HG02610 (cell line): ENCODE results near the gene TBX21.

Experiments
- ATAC-seq: cut with Tn5 transposase; IDR thresholded peaks from one replicate; pipeline ENCODE4 v1.9.1; 2021; ENCODE audit warnings: mild to moderate bottlenecking, moderate library complexity; ENCODE audit not compliant: unreplicated experiment

The TBX21 gene, protein sequence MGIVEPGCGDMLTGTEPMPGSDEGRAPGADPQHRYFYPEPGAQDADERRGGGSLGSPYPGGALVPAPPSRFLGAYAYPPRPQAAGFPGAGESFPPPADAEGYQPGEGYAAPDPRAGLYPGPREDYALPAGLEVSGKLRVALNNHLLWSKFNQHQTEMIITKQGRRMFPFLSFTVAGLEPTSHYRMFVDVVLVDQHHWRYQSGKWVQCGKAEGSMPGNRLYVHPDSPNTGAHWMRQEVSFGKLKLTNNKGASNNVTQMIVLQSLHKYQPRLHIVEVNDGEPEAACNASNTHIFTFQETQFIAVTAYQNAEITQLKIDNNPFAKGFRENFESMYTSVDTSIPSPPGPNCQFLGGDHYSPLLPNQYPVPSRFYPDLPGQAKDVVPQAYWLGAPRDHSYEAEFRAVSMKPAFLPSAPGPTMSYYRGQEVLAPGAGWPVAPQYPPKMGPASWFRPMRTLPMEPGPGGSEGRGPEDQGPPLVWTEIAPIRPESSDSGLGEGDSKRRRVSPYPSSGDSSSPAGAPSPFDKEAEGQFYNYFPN

DNA sequence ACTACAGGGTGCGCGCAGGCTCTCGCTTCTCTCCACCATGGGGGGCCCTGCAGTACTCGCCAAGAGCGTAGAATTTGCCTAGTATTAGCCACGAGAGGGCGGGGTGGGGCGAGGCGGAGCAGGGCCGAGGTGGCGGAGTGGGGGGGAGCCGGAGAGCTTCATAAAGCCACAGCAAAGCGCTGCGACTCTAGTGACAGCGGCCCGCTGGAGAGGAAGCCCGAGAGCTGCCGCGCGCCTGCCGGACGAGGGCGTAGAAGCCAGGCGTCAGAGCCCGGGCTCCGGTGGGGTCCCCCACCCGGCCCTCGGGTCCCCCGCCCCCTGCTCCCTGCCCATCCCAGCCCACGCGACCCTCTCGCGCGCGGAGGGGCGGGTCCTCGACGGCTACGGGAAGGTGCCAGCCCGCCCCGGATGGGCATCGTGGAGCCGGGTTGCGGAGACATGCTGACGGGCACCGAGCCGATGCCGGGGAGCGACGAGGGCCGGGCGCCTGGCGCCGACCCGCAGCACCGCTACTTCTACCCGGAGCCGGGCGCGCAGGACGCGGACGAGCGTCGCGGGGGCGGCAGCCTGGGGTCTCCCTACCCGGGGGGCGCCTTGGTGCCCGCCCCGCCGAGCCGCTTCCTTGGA is at the start of gene TBX21:
TSS of gene TBX21 (plus strand) at position 190 of the 627 bp plus-strand sequence. CDS start at position 409, 219 bp downstream.
- ATAC-seq = peak; percentile 61

DNA sequence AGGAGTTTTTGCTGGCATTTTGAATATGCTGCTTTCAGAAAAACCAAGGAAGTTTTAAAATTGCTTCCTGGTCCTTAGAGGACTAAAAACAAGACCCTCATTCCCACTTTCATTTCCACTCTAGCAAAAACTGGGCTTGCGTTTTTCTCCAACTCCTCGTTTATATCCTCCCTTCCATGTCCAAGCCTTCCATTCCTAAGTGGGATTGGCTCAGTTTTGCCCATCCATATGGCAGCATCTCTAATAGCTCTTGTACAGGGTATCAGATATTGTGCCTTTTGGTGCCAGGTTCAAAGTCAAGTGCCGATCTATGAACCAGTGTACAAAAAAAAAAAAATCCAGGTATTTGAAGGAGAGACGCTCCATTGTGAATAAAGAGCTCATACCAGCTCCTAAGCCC is 49.0 kb upstream of the TBX21 start:
- ATAC-seq = no peak

DNA sequence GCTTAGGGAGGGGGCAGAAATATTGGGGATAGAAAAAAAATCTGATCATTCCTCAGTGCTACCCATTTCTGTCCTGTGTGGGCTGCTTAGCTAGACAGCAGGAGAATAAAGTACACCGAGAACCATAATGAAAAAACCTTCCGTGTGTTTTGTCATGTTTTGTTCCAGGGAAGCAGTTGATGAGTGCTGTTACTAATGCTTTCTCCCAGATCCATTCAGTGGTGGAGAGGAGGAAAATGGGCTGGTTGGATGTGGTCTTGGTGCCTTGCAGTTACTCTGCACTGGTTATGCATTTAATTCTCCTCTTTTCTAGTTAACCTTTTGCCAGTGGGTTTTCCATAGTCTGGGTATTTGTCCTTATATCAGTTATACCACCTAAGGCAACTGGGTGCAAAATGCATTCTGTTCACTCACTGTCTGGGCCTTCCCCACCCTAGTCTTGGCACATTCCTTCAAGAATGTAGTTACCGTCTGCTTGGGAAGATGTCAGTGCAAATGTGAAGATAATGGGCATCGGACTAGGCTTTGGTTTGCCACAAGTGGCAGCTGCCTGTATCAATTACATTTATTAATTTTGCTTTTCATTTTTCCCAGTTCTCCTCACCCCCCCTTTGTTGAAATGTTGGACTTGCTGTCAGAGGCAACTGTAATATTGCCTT is 48.4 kb upstream of the TBX21 start:
- ATAC-seq = no peak

DNA sequence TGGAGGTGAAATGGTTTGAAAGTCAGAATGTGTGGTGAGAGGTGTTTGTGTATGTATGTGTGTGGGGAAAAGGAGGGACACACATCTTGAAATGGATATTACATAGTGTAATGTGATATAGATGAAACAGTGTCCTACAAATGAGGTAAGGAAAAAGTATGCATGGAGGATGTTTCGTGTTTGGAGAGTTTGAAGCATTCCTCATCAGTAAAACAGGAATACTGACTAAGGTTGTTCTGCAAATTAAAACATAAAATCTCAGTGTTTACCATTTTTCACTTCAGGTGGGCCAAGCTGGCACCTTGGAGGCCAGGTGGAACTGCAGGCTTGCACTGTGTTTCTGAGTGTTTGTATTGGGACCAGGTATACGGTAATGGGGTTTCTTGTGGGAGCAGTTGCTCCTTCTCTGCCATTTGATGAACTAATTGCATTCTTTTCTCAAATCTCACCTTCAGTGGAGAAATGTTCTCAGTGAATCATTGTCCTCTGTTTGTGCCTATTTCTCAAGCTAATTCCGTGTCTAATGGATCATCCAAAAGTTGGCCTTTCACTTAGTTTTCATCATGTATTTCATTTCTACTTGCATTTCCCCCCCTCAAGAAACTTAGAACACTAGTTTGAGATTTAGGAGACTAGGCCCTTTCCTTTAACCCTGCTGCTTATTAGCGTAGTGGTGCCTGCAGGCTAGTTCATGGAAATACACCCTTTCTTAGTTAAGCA is 47.3 kb upstream of the TBX21 start:
- ATAC-seq = no peak

DNA sequence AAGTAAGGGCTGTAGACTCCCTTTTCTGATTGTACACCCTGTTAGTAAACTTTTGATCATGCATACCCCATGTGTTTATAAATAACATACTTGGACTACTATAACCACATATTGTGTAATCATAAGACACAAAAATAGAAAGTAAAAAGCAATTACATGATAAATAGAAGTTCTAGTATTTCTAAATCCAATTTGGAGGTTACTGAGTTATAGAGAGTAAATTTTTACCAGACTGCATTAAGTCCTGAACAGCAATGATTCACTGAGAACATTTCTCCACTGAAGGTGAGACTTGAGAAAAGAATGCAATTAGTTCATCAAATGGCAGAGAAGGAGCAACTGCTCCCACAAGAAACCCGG is 46.8 kb upstream of the TBX21 start:
- ATAC-seq = no peak

DNA sequence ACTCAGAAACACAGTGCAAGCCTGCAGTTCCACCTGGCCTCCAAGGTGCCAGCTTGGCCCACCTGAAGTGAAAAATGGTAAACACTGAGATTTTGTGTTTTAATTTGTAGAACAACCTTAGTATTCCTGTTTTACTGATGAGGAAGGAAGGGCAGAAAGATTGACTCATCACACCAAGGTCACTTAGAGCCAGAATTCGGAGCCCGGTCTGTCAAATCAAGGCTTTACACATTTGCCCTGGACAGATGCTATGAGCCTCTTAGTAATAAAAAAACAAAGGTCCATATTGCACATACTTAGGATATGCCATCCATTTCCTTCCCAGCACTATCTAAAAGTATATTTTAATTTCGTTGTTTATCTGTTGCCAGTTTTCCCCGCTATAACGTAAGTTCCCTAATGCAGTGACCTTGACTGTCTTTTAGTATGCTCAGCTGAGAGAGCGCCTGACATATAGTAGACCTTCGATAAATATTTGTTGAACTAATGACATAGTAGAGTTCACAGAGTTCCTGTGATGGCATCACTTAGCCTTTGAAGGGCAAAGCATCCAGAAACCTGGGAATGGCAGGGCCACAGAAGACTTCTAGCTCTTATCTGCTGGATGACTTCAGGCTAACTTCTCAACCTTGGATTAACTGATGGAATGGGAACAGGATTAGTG is 46.2 kb upstream of the TBX21 start:
- no peak for ATAC-seq

DNA sequence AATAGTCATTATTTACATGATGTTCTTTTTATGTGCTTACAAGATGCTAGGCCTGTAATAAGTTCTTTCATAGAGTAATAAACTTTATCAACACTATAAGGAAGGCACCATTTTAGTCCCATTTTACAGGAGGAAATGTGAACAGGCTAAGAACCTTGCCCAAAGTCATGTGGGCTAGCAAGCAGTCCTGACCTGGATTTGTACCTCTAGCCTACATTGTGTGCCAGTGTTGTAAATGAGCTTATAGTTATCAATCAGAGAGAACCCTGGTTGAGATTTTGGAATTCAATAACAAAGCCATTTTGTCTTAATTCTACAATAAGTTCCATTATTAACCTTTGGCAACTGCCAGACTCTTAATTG is 45.7 kb upstream of the TBX21 start:
- ATAC-seq = no peak

DNA sequence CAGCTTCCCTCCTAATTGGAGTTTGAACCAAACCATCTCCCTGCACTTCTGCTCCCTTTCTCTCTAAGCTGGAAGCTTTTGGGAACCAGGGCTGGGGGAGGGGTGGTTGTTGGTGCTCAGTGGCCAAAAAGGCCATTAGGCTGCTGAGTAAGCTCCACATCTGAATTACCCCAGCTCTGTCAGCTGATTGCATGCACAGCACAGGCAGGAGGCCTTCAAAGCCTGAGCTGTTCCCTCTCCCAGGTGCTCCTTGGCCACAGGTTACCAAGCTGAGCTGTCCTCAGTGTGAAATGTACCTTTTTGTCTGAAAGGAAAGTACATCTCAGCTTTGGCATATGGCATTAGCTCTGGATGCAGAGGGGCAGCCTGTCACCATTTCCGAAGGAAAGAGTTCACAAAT is 45.3 kb upstream of the TBX21 start:
- no peak for ATAC-seq

DNA sequence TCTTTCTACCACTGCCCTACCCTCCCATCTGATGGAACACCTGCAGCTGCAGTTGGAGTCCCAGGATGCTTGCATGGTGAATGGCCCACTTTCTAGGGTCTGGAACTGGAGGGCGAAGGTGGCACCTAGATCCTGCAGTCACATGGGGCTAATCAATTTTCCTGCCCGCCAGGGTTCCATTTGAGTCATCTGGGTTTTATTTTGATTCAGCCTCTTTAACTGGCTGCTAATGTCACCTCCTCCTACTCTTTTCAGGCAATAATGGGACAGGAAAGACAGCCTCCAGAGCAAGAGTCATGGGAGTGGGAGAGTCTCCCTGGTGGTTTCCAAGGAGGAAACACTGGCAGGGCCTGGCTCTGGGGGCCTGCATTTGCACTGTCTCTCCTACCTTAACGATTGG is 42.9 kb upstream of the TBX21 start:
- no peak for ATAC-seq

DNA sequence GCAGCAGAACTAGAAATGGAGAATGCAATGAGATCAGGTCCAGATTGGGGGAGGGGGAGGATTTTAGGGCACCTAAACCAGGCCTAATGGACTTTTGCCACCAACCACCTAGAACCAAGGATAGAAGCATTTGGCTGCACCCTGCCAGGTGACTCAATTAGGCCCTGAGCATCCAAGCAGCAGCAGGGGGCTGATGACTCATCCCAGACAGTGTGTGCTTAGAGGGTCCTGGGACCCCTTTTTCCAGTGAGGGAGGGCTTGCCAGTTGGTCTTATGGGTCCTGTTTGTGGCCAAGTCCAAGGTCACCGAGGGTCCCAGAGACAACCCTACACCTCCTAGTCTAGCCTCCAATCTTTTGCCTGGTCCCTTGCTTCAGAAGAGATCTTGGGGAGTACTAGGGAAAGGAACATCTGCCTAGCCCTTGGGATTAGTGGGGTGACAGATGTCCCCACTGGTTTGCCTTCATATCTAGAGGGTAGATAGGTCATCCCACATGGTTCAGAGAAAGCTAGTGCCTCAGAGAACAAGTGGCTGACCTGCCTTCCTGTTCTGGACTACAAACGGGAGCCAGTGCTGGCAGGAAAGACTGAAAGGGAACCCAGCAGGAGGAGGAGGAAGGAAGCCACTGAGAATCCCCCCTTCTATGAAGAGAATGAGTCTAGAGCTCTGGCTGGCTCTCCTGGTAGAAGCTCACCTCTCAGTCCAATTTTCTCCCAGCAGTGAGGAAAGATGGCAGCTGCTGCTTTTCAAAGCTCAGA is 40.7 kb upstream of the TBX21 start:
- no peak for ATAC-seq

DNA sequence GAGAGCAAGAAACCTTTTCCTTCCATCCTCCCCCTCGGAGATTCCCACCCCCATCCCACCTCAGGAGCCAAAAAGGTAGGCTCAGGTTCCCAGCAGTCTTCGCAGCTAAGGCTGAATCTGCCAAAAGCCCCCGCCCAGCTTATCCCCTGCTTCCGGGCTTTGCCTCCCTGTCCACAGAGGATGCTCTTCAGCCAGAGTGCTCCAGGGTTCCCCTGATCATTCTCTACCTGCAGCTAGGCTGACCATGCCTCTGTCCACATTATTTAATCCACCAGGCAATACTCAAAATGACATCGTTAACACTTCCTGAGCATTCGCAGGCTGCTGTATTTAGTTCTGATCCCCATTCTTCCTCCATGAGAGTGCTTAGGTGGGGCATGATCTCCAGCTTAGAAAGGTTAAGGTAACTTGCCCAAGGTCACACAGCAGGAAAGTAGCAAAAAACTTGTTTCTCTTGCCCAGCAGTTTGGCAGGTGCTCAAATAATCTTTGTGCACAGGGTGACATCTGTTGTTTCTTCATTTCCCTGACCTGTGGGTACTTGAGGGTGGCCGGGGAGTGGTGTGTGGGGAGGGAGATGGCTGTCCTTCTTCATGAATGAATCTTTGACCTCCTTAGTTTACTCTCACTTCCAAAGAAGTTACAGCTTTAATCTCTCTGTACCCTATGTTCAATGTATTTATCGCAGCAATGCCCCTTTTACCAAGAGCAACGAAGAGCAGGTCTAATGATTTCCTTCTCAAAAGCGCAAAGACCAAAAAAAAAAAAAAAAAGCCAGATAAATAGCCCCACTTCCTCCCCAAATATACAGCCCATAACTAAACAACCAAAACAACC is 39.9 kb upstream of the TBX21 start:
- ATAC-seq = no peak

DNA sequence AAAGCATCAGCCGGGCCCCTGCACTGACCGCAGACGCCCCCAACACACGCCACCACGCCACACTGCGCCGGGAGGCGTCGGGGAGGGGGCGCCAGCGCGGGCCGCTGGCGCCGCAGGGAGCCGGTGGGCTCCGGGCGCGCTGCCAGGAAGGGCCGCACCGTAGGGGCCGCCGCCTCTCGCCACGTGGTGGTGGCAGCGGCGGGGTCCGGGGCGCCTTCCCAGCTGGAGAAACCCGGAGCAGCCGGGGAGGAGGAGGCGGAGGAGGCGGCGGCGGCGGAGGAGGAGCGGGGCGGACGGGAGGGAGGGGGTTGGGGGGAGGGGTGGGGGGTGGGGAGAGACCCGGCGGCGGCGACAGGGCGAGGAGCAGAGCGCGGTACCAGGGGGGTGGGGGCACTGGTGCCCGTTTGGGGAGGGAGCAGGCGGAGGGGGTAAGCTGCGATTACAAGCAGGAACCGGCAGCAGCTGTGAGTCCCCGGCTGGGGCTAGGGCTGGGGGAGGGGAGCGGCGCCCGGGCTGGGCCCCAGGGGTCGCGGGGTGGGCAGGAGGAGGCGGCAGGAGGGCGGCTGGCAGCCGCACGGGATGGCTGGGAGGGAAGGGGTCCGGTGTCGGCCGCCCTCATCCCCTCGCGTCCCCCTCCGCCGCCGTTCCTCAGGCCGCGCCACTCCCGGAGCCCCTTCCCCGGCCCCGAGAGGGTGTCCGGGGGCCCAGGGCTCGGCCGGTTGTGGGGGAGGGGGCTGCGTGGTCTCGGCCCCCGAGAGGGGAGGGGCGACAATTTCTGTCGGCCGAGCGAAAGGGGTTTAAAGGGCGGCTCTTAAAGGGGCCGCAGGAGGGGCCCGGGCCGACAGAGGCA is 39.1 kb upstream of the TBX21 start, which contains the start of gene TBKBP1:
TSS of gene TBKBP1 (plus strand) at position 431 of the 850 bp plus-strand sequence. CDS start 1,952 bp downstream, outside the sequence.
- ATAC-seq = no peak

DNA sequence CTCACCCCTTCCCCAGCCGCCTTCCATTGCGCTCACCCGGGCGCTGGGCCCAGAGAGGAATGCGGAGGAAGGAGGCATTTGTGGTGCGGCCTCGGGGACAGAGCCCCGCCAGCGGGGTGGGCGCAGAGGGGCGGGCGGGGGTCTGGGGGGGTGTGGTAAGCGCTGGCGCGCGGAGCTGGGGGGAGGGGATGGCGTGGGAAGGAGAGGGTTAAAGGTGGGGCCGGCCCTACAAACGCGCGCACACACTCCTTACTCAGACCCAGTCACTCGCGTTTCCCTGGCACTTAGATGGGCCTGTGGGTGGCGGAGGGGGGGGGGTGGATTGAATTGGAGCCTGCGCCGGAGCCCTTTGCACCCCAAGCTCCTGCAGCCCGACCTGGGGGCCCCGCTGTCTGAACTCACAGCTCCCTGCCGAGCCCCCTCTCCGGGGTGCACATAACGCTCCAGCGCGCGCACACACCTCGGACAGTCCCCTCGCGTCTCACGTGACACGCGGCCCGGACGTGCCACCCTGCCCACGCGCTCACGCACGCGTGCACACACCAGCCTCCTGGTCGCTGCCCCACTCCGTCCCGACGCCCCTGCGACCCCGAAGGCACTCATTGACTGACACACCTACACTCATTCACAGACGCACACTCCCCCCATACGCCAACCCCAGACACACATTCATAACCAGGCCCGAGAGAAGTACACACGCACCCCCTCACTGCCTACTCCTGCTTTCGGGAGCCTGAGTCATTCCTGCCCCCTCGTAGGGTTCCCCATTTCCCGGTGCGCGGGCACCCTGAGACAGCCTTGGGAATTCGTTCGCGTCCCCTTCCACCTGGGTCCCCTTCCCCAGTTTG is 38.2 kb upstream of the TBX21 start:
- no peak for ATAC-seq

DNA sequence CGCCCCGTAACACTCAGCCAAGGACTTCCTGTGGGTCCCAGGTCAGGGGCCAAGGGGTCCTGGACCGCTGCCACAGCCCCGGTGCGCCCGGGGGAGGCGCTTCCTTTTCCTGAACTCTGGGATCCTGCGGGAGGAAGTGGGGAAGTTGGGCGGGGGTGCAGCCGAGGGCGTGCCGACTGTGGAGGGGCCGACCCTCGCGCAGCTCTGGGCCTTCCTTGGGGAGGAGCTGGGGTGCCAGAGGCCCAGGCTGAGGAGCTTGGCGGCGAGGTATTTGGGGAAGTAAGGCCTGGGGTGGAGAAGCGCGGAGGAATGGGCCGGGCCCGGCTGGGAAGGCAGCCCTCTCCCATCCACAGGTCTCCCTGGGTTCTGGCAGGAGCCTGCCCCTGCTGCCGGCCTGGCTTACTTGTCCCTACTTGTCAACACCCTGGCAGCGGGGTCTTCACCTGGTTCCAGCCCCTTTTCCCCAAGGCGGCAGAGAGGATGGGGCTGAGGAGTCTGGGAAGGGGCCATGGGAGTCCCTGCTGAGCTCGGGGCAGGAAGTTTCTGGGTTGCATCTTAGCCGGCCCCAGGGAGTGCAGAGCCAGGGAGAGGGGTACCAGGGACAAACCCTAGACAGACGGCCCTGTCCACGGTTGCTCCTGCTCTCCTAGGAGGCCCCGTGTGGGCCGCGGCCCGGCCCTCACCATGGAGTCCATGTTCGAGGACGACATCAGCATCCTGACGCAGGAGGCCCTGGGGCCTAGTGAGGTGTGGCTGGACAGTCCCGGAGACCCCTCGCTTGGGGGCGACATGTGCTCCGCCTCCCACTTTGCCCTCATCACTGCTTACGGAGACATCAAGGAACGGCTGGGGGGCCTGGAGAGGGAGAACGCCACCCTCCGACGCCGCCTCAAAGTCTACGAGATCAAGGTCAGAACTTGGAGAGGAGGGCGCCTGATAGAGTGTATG is 37.3 kb upstream of the TBX21 start:
- ATAC-seq = no peak

DNA sequence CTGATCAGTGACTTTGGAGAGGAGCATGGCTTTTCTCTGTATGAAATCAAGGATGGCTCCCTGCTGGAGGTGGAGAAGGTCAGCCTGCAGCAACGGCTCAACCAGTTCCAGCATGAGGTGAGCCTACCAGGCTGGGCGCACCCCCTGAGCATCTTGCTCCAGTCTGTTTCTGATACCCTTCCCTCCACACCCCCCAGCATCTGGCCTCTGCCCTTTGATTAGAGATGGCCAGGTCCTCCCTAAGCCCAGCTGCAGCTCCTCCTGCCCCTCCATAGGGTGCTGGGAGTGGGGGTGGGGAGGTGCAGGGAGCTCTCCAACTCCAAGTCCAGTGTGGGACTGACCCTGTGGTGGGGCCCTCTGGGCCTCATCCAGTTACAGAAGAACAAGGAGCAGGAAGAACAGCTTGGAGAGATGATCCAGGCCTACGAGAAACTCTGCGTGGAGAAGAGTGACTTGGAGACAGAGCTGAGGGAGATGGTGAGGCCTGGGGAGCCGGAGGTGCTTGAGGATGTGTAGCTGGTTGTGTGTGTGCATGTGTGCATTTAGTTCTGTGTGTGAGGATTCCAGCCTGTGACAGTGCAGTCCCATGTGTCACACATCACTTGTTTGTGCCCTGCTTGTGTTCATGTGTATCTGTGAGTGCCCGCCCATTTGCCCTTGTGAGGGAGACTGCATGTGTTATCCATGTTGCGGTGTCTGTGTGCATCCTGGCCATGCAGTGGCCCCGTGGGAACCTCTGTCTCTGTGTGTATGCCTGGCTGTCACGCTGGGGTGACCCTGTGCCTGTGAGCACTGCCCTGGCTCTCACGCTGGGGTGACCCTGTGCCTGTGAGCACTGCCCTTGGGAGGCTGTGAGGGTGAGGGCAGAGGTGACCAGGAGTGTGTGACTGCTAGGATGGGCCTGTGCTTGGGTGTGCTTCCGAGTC is 36.1 kb upstream of the TBX21 start:
- no peak for ATAC-seq
